C4-2B (cell line): Measurements from ENCODE around the gene CYFIP1.

Experiments used
- CTCF ChIP-seq: fragments of 450-650 bp; conservative IDR thresholded peaks from 2 replicates; pipeline ENCODE4 v1.5.1; 2017; ENCODE audit warnings: mild to moderate bottlenecking
- ZFX ChIP-seq: fragments of 450-650 bp; IDR thresholded peaks from 2 replicates; pipeline ENCODE4 v1.6.1; 2017

- TF ChIP-seq CTCF (no peak), ZFX (no peak)
These were observed 63.4 kb downstream of the CYFIP1 start for GRCh38 chr15:22916606-22917350.
